ENCODE results near the gene HIC1.
"Not testable (repeated sequence)": the region's sequence is repeated elsewhere in the genome, so short reads cannot be mapped to it uniquely, and the experiment has no call there.

GRCh38 chr17:2013220-2013993 is 41.5 kb upstream of the HIC1 start:
- TF ChIP-seq CTCF, POLR2A, EP300 (IDR thresholded peaks at IDR 0.05): not testable (repeated sequence)

Measured in suprapubic skin (tissue), 3 donors.